ENCODE data around the gene CDH16.
"Not testable (repeated sequence)": the region's sequence is repeated elsewhere in the genome, so short reads cannot be mapped to it uniquely, and the experiment has no call there.

DNA sequence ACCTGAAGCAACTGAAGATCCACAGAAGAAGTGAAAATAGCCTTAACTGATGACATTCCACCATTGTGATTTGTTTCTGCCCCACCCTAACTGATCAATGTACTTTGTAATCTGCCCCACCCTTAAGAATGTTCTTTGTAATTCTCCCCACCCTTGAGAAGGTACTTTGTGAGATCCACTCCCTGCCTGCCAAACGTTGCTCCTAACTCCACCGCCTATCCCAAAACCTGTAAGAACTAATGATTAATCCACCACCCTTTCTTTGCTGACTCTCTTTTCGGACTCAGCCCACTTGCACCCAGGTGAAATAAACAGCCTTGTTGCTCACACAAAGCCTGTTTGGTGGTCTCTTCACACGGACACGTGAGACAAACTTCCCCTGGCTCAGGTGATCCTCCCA lies 22.0 kb downstream of the CDH16 start:
- TF ChIP-seq SPI1 (IDR thresholded peaks at IDR 0.05; ENCODE audit: borderline replicate concordance, low read depth); POLR2AphosphoS5 (IDR thresholded peaks at IDR 0.05; ENCODE audit: low read depth): not testable (repeated sequence)
- TF ChIP-seq, protein P1, sequence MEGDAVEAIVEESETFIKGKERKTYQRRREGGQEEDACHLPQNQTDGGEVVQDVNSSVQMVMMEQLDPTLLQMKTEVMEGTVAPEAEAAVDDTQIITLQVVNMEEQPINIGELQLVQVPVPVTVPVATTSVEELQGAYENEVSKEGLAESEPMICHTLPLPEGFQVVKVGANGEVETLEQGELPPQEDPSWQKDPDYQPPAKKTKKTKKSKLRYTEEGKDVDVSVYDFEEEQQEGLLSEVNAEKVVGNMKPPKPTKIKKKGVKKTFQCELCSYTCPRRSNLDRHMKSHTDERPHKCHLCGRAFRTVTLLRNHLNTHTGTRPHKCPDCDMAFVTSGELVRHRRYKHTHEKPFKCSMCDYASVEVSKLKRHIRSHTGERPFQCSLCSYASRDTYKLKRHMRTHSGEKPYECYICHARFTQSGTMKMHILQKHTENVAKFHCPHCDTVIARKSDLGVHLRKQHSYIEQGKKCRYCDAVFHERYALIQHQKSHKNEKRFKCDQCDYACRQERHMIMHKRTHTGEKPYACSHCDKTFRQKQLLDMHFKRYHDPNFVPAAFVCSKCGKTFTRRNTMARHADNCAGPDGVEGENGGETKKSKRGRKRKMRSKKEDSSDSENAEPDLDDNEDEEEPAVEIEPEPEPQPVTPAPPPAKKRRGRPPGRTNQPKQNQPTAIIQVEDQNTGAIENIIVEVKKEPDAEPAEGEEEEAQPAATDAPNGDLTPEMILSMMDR (IDR thresholded peaks at IDR 0.05; ENCODE audit: insufficient read depth, low read length) = not testable (repeated sequence)

Data from HL-60 (cell line).